Raji (cell line): Measurements from ENCODE around the gene PRODH2.
A peak's percentile ranks its signal among the peaks of the same experiment; 100 is the strongest.

Experiments used
- POLR2A ChIP-seq: IDR thresholded peaks from 2 replicates; pipeline ENCODE4 v1.6.1; 2011; ENCODE audit warnings: low read depth, low read length, control low read depth; ENCODE audit not compliant: insufficient read depth

The PRODH2 gene

GRCh38 chr19:35779033-35779432, 33.6 kb downstream of the PRODH2 start:
- TF ChIP-seq POLR2A = no peak

DNA sequence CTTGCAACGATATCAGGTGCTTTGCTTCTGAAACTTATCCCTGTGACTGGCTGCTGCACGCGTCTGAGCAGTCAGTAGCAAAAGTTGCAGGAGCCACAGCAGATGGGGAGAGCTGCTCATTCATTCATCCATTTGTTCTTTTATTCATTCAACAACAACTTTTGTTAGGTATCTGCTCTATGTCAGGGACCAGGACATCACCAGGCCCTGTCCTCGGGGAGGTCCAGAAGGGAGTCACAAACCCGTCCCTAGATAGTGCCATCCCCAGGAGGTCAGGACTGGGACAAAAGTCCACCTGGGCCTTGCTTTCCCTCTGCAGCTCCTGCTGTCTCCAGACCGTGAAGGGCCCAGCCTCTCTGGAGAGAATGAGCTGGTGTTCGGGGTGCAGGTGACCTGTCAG, 34.7 kb downstream of the PRODH2 start:
- no peak for TF ChIP-seq POLR2A

GRCh38 chr19:35777086-35777841, 35.4 kb downstream of the PRODH2 start:
- no peak for TF ChIP-seq POLR2A

DNA sequence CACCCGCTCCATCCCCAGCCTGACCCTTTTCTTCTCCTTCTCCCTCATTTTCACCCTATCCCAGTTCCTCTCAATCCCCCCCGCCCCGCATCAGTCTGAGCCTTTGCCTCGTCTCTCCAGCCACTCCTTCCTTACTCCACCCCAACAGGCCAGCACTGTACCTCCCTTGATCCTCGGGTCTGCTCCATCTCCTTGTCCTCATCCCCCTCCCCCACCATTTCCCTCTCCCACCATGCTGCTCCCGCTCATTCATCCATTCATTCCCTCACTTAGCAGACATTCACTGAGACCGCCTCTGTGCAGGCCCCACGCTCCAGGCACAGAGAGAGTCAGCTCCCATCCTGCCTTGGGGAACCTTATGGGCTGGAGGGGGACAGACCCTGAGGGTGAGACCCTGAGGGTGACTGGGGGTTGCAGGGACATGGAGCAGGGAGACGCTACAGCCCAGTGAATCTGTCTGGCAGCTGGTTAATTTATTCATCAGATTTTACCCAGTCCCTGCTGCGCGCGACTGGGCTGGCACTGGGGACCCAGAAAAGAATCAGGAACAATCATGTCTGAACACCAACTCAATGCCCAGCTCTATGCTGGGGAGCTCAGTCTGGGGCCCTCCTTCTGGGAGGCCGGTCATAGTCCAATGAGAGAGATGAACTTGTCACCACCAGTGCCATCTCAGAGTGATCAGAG, 36.4 kb downstream of the PRODH2 start:
- TF ChIP-seq POLR2A = no peak

GRCh38 chr19:35775298-35776101, 37.1 kb downstream of the PRODH2 start, which contains the start of gene ARHGAP33:
Gene ARHGAP33, plus strand, starts transcription at chr19:35775564. Its CDS starts 95 bp downstream, at chr19:35775659.
- TF ChIP-seq POLR2A = peak; percentile 61

DNA sequence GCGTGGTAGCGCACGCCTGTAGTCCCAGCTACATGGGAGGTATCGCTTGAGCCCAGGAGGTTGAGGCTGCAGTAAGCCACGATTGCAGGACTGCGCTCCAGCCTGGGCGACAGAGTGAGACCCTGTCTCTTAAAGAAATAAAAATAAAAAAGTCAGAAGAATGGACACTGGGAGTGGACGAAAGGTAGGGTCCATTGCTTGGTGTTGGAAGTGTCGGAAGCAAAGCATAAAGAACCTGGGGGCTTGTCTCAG, 37.7 kb downstream of the PRODH2 start:
- no peak for TF ChIP-seq POLR2A

GRCh38 chr19:35774274-35775045, 38.2 kb downstream of the PRODH2 start:
- TF ChIP-seq POLR2A = no peak

- TF ChIP-seq POLR2A = no peak
Measured at GRCh38 chr19:35773020-35773806, 39.4 kb downstream of the PRODH2 start.

DNA sequence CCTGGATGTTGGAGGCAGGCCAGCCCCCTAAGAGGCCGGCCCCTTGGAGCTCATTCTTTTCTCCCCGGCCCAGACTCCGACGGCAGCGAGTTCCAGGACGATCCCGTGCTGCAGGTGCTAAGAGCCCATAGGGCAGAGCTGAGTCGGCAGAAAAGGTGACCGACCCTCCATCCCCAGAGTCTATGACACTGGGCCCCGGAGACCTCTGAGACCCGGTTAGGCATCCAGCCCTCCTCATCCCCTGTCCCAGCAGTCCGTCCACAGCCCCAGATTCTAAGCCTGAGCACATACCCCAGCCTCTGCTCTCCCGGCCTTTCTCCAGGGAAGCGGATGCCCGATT, 44.6 kb downstream of the PRODH2 start:
- TF ChIP-seq POLR2A = no peak

GRCh38 chr19:35767288-35768081, 45.2 kb downstream of the PRODH2 start:
- no peak for TF ChIP-seq POLR2A

- no peak for TF ChIP-seq POLR2A
Measured at GRCh38 chr19:35766571-35767104, 46.0 kb downstream of the PRODH2 start.

- TF ChIP-seq POLR2A = no peak
Measured at GRCh38 chr19:35764432-35765315, 48.0 kb downstream of the PRODH2 start.

DNA sequence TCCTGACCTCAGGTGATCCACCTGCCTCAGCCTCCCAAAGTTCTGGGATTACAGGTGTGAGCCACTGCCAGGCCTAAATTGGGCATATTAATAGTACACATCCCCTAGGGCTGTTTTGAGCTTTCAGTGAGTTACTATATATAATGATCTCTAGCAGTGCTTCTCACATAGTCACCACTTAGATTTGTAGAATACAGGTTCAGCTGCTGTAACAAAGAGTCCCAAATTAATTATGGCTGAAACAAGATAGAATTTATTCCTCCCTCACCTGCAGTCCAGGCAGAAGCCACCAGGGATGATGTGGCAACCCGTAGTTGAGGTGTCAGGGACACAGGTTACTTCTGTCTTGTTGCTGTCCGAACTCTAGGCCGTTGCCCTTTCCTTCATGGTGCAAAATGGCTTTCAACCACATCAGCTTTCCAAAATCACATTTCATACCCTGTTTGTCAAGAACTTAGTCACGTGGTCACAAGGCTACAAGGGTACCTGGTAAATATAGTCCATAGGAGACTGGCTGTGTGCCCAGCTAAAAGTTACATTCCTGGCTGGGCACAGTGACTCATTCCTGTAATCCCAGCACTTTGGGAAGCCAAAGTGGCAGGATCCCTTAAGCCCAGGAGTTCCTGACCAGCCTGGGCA, 51.8 kb downstream of the PRODH2 start:
- no peak for TF ChIP-seq POLR2A
